COR-L47 (cell line): ENCODE data around the gene MARVELD3.
A peak's percentile ranks its signal among the peaks of the same experiment; 100 is the strongest.
"Not testable (repeated sequence)": the region's sequence is repeated elsewhere in the genome, so short reads cannot be mapped to it uniquely, and the experiment has no call there.

Experiments used
- DNase-seq: peaks from one replicate; lab custom pipeline; 2025; lab: John Stamatoyannopoulos, UW

MARVELD3 gene, protein sequence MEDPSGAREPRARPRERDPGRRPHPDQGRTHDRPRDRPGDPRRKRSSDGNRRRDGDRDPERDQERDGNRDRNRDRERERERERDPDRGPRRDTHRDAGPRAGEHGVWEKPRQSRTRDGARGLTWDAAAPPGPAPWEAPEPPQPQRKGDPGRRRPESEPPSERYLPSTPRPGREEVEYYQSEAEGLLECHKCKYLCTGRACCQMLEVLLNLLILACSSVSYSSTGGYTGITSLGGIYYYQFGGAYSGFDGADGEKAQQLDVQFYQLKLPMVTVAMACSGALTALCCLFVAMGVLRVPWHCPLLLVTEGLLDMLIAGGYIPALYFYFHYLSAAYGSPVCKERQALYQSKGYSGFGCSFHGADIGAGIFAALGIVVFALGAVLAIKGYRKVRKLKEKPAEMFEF

DNA sequence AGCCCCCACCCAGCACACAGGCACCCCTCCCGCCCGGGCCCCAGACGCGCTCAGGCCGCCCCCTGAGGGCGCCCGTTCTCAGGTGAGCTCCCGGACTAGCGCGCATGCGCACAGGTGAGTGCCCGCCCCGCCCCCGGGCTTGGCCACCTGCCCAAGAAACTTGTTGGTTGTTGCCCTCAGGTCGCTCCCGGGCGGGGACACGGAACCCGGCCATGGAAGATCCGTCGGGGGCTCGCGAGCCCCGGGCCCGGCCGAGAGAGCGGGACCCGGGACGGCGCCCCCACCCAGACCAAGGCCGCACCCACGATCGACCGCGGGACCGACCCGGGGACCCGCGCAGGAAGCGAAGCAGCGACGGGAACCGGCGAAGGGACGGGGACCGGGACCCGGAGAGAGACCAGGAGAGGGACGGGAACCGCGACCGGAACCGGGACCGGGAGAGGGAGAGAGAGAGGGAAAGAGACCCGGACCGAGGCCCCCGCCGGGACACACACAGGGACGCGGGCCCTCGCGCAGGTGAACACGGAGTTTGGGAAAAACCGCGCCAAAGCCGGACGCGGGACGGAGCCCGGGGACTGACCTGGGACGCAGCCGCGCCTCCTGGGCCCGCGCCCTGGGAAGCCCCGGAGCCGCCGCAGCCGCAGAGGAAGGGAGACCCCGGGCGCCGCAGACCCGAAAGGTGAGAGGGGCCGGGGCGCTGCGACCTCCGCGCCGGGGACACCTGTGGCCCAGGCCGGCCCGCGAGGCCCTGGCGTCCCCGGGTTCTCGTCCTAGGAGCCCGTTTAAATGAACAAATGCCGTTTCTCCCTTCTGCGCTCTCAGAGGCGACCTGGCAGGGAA lies at the start of gene MARVELD3:
Gene MARVELD3 (plus strand): TSS at position 167 of the 840 bp plus-strand sequence. CDS start 46 bp downstream, at position 213.
- peak; percentile 35 for DNase-seq

DNA sequence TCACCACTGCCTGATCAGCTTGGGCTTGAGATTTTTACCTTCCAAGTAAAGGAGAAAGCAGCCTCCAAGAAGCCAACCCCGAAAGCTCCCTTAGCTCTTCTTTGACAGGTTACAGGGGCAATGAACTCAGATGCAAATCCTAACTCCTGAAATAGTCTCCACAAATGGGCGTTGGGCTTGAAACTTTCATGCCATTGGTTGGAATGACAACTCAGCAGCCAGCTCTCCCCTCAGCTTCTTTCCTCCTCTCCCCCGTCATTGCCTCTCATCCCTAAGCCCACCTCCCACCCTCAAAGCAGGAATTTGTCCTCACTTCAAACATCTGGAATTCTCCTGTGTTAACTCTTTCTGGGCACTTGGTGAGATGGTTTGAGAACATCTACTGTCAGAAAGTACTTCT lies 49.0 kb upstream of the MARVELD3 start, which contains the start of gene TAT:
Gene TAT (minus strand): TSS at position 122 of the 400 bp plus-strand sequence. CDS start 677 bp downstream, outside the sequence.
- DNase-seq = no peak

DNA sequence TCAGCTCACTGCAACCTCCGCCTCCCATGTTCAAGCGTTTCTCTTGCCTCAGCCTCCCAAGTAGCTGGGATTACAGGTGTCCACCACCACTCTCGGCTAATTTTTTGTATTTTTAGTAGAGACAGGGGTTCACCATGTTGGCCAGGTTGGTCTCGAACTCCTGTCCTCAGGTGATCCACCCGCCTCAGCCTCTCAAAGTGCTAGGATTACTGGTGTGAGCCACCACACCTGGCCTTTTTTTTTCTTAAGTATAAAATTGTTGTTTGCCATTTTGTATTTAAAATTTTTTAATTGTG lies 43.5 kb upstream of the MARVELD3 start:
- DNase-seq = not testable (repeated sequence)

DNA sequence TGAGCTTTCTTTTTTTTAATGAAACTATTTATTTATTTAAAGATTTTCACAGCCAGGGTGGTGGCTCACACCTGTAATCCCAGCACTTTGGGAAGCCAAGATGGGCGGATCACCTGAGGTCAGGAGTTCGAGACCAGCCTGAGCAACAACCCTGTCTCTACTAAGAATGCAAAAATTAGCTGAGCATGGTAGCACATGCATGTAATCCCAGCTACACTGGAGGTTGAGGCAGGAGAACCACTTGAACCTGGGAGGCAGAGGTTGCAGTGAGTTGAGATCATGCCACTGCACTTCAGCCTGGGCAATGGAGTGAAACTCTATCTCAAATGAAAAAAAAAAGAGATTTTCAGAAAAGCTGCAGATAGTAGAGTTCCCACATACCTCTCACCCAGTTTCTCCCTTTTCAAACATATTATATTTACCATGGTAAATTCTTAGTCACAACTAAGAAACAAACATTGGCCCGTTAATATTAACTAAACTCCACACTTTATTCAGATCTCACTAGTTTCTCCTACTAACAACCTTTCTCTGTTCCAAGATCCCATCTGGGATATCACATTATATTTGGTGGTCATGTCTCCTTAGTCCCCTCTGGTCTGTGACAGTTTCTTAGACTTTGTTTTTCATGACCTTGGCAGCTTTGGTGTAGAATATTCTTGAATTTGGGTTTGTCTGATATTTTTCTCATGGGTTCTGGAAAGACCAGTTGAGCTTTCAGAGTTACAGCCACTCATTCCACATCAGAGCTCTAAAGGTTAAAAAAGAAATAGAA lies 41.3 kb upstream of the MARVELD3 start:
- DNase-seq = no peak

DNA sequence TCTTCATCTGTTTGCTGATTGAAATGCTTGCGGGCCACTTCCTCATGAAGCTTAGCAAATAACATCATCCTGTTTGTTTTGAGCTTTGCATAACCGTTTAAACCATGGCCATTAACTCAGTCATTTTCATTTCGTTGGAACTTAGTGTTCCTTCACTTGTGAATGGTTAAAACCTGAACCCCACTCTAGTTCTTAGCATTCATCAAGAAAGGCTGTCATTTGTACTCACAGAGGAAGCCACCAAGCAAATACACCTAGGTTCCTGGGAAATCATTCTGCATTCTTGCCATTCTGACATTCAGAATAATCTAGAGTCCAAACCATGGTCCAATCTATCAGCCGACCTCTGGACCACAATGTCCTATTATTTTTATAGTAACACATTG lies 40.7 kb upstream of the MARVELD3 start:
- no peak for DNase-seq

DNA sequence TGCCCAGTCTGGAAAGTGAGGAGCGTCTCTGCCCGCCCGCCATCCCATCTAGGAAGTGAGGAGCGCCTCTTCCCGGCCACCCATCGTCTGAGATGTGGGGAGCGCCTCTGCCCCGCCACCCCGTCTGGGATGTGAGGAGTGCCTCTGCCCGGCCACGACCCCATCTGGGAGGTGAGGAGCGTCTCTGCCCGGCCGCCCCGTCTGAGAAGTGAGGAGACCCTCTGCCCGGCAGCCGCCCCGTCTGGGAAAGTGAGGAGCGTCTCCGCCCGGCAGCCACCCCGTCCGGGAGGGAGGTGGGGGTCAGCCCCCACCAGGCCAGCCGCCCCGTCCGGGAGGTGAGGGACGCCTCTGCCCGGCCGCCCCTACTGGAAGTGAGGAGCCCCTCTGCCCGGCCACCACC lies 36.6 kb upstream of the MARVELD3 start:
- not testable (repeated sequence) for DNase-seq

DNA sequence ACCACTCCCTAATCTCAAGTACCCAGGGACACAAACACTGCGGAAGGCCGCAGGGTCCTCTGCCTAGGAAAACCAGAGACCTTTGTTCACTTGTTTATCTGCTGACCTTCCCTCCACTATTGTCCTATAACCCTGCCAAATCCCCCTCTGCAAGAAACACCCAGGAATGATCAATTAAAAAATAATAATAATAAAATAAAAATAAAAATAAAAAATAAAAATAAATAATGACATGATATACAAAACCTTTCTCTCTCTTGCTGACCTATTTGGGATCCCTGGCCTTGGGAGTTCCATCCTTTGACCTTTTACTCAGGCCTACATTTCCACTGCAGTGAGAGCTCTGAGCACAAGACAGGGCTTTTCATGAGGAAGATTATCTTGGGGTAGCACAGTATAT lies 35.9 kb upstream of the MARVELD3 start:
- DNase-seq = not testable (repeated sequence)

DNA sequence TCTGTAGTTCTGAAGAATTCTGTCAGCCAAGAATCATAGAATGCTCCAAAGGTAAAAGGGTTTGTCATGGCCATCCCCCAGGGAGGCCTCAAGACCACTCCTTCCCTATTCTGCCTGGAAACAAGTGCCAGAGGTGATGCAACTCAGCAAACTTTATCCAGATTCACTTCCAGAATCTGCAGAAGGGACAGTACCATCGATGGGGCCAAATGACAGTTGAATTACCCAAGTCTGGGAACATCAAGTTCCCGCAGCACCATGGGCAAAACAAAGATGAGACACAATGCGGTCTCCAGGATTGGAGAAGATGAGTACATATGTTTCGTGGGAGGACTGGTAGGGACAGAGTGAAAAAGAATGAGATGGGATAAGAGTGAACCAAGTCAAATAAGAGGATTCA lies 35.4 kb upstream of the MARVELD3 start:
- no peak for DNase-seq

DNA sequence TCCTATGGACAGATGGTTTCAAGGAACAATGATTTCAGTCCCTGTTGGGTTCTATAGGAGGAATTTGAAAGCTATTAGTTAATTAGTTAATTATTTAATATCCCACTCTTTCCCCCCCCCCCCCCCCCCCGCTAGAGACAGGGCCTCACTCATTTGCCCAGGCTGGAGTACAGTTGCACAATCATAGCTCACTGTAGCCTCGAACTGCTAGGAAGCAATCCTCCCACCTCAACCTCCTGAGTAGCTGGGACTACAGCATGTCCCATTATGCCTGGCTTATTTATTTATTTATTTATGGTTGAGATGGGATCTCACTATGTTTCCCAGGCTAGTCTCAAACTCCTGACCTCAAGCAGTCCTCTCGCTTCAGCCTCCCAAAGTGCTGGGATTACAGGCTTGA lies 34.1 kb upstream of the MARVELD3 start:
- no peak for DNase-seq

DNA sequence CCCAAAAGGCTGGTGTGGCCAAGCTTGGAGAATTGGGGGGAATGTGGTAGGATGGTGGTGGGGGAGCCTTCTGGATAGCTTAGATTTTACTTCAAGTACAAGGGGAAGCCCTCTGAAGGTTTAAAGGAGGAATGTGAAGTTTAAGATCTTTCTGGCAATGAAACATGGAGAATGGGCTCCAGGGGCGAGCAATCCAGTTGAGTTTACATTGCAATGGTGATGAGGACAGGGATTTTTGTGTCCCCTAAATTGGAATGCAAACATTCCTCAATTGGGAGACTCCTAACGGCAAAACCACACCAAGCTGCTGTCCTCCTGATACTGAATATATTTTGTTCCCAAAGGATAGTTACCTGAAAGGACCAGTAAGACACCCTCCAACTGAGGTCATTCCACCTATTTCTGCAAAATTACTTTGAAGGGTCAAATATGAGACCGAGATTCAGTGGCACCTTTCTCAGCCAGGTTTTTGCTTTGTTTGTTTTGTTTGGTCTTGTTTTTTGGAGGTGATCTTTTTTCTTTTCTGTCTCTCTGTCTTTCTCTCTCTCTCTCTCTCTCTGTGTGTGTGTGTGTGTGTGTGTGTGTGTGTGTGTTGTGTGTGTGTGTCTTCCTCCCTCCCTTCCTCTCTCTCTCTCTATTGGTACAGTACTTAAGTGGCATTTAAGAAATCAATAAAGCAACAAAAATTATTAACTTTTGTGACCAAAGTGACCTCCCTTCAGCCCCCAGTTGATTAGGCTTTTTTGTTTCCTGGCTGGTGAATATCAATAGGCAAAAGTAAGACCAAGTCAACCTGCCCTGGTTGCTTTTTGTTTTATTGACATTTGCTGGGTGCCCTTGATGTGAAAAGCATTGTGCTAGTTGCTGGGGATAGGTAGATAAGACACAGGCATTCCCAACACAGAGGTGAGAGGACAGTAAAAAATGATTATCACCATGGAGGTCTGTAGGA lies 32.7 kb upstream of the MARVELD3 start:
- no peak for DNase-seq

DNA sequence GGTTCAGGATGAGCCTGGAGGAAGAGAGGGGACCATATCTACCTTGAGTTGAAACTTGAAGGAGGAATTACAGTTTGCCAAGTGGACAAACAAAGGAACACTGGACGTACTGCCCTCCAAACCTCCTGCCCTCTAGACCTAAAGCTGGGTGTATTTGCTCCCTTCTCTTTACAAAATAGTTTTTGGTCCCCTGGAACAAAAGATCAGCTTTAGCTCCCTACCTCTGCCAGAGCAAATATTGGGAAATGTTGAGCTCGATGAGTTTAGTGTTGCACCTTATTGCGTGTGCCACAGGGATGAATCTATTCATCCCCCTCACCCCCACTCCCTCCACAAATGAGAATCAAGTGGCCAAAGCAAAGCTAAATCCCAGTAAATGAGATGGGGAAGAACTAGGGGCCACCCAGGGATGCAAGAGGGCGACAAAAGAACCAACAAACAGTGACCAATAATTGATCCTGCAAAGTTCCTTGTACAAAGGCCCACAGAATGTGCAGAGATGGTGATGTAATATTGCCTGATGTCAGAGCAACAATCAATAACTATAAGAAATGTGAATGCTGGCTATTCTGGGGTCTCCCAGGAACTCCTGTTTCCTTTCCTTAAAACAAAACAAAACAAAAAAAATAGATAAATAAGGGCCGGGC lies 31.9 kb upstream of the MARVELD3 start:
- no peak for DNase-seq

DNA sequence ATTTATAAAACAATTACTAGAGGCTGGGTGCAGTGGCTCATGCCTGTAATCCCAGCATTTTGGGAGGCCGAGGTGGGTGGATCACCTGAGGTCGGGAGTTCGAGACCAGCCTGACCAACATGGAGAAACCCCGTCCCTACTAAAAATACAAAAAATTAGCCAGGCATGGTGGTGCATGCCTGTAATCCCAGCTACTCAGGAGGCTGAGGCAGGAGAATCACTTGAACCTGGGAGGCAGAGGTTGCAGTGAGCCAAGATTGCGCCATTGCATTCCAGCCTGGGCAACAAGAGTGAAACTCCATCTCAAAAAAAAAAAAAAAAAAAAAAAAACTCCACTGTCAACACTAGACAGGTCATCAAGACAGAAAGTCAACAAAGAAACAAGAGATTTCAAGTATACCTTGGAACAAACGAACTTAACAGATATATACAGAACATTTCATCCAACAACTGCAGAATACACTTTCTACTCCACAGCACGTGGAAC lies 30.6 kb upstream of the MARVELD3 start:
- DNase-seq = not testable (repeated sequence)

DNA sequence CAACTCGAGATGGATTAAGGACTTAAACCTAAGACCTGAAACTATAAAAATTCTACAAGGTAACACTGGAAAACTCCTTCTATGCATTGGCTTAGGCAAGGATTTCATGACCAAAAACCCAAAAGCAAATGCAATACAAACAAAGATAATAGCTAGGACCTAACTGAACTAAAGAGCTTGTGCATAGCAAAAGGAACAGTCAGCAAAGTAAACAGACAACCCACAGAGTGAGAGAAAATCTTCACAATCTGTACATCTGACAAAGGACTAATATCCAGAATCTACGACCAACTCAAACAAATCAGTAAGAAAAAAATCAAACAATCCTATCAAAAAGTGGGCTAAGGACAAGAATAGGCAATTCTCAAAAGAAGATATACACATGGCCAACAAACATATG lies 27.6 kb upstream of the MARVELD3 start:
- not testable (repeated sequence) for DNase-seq

DNA sequence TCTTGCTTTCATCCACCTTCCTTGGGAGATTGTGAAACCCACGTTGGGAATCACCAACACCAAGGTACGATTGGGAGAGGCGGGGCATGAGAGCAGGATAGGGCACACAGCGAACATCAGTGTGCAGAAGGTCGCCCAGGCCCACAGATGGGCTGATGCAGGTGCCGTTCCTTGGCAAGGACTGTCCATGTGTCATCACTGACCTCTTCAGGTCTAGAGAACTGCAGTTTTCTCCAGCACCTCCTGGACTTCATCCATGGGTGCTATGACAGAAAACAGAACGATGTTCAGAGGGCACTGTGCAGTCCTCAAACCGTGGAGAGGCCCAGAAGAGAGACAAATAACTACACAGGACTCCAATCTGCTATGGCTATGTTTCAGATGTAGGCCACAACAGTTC lies 25.2 kb upstream of the MARVELD3 start:
- no peak for DNase-seq

DNA sequence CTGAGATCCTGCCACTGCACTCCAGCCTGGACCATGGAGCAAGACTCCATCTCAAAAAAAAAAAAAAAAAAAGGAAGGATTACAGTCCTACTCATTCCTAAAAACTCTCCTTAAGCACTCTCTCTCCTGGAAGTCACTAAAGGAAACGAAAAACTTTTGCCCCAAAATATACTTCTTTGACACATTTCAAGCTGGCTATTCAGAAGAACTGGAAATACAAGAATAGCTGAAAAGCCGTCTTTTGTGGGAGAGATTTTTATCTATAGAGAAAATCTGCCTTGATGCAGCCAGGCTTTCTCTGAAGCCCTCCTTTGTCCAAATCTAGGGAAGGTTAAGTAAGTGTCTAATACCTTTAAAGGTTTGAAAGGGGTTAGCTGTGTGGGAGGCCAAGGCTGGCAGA lies 16.9 kb upstream of the MARVELD3 start:
- no peak for DNase-seq

DNA sequence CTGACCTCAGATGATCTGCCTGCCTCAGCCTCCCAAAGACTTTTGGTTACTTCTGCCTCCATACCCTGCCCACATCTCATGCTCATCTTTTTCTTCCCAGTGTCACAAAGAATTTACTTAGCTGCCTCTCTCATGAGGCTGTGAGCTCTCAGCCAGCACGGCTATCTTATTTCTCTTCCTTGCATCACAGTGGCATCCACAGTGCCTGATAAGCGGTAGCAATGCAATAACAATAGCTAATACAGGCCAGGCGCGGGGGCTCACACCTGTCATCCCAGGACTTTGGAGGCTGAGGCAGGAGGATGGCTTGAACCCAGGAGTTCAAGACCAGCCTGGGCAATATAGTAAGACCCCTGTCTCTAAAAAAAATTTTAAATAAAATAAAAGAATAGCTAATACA lies 15.5 kb upstream of the MARVELD3 start:
- DNase-seq = no peak

DNA sequence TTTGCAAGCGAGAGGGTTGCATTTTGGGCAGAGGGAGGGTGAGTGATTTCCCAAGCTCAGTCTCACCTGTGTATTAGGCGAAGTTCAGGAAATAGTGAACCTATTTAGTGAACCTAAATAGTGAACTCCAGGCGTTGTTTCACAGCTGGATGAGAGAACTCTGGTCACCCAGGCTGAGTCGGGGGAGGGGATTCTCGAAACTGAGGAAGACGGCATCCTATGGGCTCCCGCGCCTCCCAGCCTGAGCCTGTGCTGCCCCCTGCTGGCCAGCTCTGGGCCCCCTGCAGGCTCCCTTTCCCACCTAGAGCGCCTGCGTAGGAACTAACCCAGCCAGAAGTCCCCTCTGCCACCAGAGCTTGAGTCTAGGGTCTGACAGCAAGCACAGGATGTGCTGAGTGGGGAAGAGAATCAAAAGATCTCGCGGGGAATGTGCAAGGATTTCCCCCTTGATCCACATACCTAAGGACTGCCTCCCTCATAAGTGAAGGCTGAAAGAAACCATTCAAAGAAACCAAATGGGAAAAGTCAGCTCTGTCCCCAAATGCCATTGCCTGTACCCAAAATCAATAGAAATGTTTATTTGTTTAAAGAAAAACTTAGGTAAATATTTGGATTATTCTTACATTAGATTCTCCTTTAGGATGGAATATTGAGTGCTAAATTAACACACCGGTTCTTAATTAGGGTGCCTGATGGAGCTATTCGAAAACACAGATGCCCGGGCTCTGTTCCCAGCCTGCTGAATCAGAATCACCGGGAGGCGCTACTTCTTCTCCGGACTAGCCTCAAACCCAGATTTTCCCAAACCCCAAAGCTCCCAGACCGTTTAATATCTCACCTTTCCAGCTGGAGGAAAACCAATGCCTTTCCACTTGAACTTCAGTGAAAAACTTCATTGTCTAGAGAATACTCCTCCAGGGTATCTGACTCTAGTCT lies 14.8 kb upstream of the MARVELD3 start:
- no peak for DNase-seq

DNA sequence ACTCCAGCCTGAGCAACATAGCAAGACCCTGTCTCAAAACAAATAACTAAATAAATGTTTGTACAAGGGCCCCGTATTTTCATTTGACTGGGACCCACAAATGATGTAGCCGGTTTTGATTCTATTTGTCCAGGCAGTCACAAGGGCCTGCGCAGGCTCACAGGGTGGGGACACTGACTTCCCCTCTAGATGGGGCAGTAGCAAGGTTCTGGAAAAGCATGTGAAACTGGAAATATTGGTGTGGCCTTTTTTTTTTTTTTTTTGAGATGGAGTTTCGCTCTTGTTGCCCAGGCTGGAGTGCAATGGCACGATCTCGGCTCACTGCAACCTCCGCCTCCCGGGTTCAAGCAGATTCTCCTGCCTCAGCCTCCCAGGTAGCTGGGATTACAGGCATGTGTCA lies 11.0 kb upstream of the MARVELD3 start:
- not testable (repeated sequence) for DNase-seq

DNA sequence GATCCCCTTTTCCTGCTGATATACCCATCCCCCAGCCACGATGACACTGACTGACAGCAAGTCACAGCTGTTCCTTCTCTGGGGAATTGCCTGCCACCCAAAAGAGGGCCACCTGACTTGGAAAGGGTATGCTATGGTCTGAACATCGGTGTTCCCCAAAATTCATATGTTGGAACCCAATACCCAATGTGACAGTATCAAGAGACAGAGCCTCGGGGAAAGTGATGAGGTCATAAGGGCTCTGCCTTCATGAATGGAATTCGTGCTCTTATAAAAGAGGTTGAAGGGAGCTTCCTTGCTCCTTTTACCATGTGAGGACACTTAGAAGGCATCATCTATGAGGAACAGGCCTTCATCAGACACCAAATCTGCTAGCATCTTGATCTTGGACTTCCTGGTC lies 7.6 kb upstream of the MARVELD3 start:
- DNase-seq = no peak
